ENCODE measurements around the gene ABCC9. TPM values are rescaled to one million over a fixed set of nuclear protein-coding genes. Genes with fewer than 3 reads are reported as not detected.

Gene ABCC9
- total RNA-seq, 2 donors from 2014 or later, result 0.22 TPM; not detected in 1

GRCh38 chr12:21895651-21896050 lies 45.6 kb downstream of the ABCC9 start:
- no peak overlapping the region for H3K27ac ChIP-seq (ENCODE audit: low read depth, low read length)
- Mint-ChIP-seq H3K27me3 (ENCODE audit: insufficient read depth) (no peaks in the 10 kb centered on the region), H3K4me1 (no peaks in the 10 kb centered on the region), H3K4me3 (no peak overlapping the region), H3K27ac (no peak overlapping the region), H3K36me3 (ENCODE audit: low read depth) (no peaks in the 10 kb centered on the region), H3K9me3 (peaks cover 16% of the 10 kb centered on the region)
- no peak for TF ChIP-seq CTCF (conservative IDR thresholded peaks at IDR 0.05)
- H3K9ac ChIP-seq (ENCODE audit: extremely low read depth, low read length, poor library complexity, severe bottlenecking), result no peak overlapping the region
- no peaks in the 10 kb centered on the region for H3K4me1 ChIP-seq (ENCODE audit: control insufficient read depth, insufficient read depth, low read length)
- H3K9me3 ChIP-seq (ENCODE audit: control insufficient read depth, low read length), result no peaks in the 10 kb centered on the region
- DNase-seq, result no peak
- 100% methylated on average over 2 of the region's 2 CpGs; no CpG with 5 or more reads in 1 of the 2 experiments for whole genome bisulfite sequencing, 2 experiments (ENCODE audit: insufficient coverage in 1 of 2, insufficient read length in 1 of 2)
- no peaks in the 10 kb centered on the region for H3K36me3 ChIP-seq (ENCODE audit: control insufficient read depth, insufficient read depth, low read length)
- H3K27me3 ChIP-seq (ENCODE audit: control insufficient read depth, insufficient read depth, low read length, poor library complexity, severe bottlenecking), result no peaks in the 10 kb centered on the region
- no peak overlapping the region for H3K4me3 ChIP-seq (ENCODE audit: low read length)

- H3K9ac ChIP-seq (ENCODE audit: extremely low read depth, low read length, poor library complexity, severe bottlenecking), result no peak overlapping the region
- H3K9me3 ChIP-seq (ENCODE audit: control insufficient read depth, low read length), result no peaks in the 10 kb centered on the region
- no peaks in the 10 kb centered on the region for H3K36me3 ChIP-seq (ENCODE audit: control insufficient read depth, insufficient read depth, low read length)
- no peaks in the 10 kb centered on the region for H3K4me1 ChIP-seq (ENCODE audit: control insufficient read depth, insufficient read depth, low read length)
- H3K27ac ChIP-seq (ENCODE audit: low read depth, low read length), result no peak overlapping the region
- H3K27me3 ChIP-seq (ENCODE audit: control insufficient read depth, insufficient read depth, low read length, poor library complexity, severe bottlenecking), result no peaks in the 10 kb centered on the region
- no peak for TF ChIP-seq CTCF (conservative IDR thresholded peaks at IDR 0.05)
- no peak overlapping the region for H3K4me3 Mint-ChIP-seq
- WGBS, 2 experiments (ENCODE audit: insufficient coverage in 1 of 2, insufficient read length in 1 of 2), result 78 to 79% methylated on average over 3 to 4 of the region's 4 CpGs
- no peaks in the 10 kb centered on the region for H3K4me1 Mint-ChIP-seq
- no peak for DNase-seq
- no peak overlapping the region for H3K27ac Mint-ChIP-seq
- H3K27me3 Mint-ChIP-seq (ENCODE audit: insufficient read depth), result no peaks in the 10 kb centered on the region
- no peak overlapping the region for H3K4me3 ChIP-seq (ENCODE audit: low read length)
- H3K36me3 Mint-ChIP-seq (ENCODE audit: low read depth), result no peaks in the 10 kb centered on the region
- peaks cover 11% of the 10 kb centered on the region for H3K9me3 Mint-ChIP-seq
Measured at GRCh38 chr12:21894792-21895595, 46.2 kb downstream of the ABCC9 start.

- Histone ChIP-seq H3K4me1 (ENCODE audit: control insufficient read depth, insufficient read depth, low read length) (no peaks in the 10 kb centered on the region), H3K4me3 (ENCODE audit: low read length) (no peak overlapping the region), H3K27ac (ENCODE audit: low read depth, low read length) (no peak overlapping the region), H3K9ac (ENCODE audit: extremely low read depth, low read length, poor library complexity, severe bottlenecking) (no peak overlapping the region), H3K36me3 (ENCODE audit: control insufficient read depth, insufficient read depth, low read length) (no peaks in the 10 kb centered on the region), H3K27me3 (ENCODE audit: control insufficient read depth, insufficient read depth, low read length, poor library complexity, severe bottlenecking) (no peaks in the 10 kb centered on the region), H3K9me3 (ENCODE audit: control insufficient read depth, low read length) (no peaks in the 10 kb centered on the region)
- no peaks in the 10 kb centered on the region for H3K36me3 Mint-ChIP-seq (ENCODE audit: low read depth)
- no peak overlapping the region for H3K4me3 Mint-ChIP-seq
- H3K27ac Mint-ChIP-seq, result no peak overlapping the region
- no peak for TF ChIP-seq CTCF (conservative IDR thresholded peaks at IDR 0.05)
- 90 to 100% methylated on average over 2 to 4 of the region's 4 CpGs for WGBS, 2 experiments (ENCODE audit: insufficient coverage in 1 of 2, insufficient read length in 1 of 2)
- no peak for DNase-seq
- peaks cover 1% of the 10 kb centered on the region for H3K9me3 Mint-ChIP-seq
- H3K4me1 Mint-ChIP-seq, result no peaks in the 10 kb centered on the region
- no peaks in the 10 kb centered on the region for H3K27me3 Mint-ChIP-seq (ENCODE audit: insufficient read depth)
Measured at GRCh38 chr12:21893924-21894323, 47.3 kb downstream of the ABCC9 start.
